Tibial nerve (tissue), 4 donors: ENCODE data around the gene NRXN2.

Source experiments
- EP300 ChIP-seq, 2 donors: sonication (generic); formaldehyde crosslinking; IDR thresholded peaks; one replicate each; pipeline ENCODE4 v1.6.1; 2017; ENCODE audit warnings: antibody characterized with exemption in 2 of 2, mild to moderate bottlenecking in 1 of 2
- POLR2A ChIP-seq, 2 donors: fragments of 450-650 bp; IDR thresholded peaks; one replicate each; pipeline ENCODE4 v1.6.1; 2017; ENCODE audit warnings: antibody characterized with exemption in 2 of 2, mild to moderate bottlenecking in 2 of 2, moderate library complexity in 2 of 2
- TF ChIP-seq, protein P1 (sequence below), 5 experiments: fragments of 200-600 bp in 3 of 5; fragments of 450-650 bp in 2 of 5; sonication (generic) in 3 of 5; IDR thresholded peaks; one replicate each; pipeline ENCODE4 v1.5.1; 2016 to 2019; ENCODE audit warnings: antibody characterized with exemption in 5 of 5, mild to moderate bottlenecking in 3 of 5, moderate library complexity in 2 of 5

DNA sequence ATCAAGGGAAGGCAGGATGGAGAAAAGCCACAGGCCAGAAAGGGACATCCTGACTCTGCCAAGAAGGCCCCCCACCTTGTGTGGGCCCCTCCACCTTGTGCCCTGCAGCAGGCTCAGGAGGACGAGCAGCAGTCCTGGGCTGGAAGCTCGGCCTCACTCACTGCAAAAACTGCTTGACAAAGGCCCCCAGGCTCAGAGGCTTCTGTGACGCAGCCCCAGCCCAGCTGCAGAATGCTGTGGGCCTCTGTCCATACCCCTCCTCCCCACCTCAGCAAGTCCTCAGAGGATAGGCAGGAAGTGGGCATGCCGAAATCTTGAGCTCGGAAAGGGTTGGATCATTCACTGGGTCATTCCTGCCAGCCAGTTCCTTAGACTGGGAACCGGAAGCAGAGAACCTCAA lies 61.9 kb downstream of the NRXN2 start:
- TF ChIP-seq, protein P1, sequence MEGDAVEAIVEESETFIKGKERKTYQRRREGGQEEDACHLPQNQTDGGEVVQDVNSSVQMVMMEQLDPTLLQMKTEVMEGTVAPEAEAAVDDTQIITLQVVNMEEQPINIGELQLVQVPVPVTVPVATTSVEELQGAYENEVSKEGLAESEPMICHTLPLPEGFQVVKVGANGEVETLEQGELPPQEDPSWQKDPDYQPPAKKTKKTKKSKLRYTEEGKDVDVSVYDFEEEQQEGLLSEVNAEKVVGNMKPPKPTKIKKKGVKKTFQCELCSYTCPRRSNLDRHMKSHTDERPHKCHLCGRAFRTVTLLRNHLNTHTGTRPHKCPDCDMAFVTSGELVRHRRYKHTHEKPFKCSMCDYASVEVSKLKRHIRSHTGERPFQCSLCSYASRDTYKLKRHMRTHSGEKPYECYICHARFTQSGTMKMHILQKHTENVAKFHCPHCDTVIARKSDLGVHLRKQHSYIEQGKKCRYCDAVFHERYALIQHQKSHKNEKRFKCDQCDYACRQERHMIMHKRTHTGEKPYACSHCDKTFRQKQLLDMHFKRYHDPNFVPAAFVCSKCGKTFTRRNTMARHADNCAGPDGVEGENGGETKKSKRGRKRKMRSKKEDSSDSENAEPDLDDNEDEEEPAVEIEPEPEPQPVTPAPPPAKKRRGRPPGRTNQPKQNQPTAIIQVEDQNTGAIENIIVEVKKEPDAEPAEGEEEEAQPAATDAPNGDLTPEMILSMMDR (IDR thresholded peaks at IDR 0.05), result no peak
- TF ChIP-seq POLR2A (IDR thresholded peaks at IDR 0.05) (no peak), EP300 (IDR thresholded peaks at IDR 0.05) (no peak)
